ENCODE results near the gene CSTF3.

DNA sequence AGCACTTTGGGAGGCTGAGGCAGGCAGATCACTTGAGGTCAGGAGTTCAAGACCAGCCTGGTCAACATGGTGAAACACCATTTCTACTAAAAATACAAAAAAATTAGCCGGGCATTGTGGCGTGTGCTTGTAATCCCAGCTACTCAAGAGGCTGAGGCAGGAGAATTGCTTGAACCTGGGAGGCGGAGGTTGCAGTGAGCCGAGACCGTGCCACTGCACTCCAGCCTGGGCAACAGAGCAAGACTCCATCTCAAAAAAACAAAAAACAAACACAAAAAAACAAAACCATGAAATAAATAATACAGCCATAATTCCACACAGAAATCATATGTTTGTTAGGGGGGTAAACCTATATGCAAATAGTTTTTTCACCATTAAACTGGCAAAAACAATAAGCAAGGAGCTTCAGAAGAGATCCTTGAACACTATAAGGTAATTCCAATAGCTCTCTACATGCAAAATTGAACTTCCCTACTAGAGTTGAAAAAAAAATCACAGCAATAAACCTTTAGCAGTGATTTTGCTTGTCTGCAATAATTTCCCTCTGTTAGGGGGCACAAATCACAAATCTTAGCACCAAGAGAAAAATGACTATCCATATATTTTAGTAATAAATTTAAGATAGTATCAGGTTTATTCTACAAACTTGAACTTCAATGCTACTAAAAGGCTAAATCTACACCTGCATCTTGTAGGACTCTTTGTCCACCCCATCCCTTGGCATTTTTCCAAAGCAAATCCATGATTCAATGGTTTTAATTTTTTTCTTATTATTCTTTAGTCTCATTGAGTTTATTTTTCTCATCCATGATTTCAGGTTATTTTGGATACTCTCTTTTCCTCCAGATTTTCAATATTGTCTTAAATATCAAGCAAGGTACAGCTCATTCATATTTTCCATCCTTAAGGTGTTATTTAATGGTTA, 3.9 kb downstream of the CSTF3 start:
- TF ChIP-seq EZH2 (IDR thresholded peaks at IDR 0.05; ENCODE audit: low read depth), result no peak
- TF ChIP-seq, protein P1, sequence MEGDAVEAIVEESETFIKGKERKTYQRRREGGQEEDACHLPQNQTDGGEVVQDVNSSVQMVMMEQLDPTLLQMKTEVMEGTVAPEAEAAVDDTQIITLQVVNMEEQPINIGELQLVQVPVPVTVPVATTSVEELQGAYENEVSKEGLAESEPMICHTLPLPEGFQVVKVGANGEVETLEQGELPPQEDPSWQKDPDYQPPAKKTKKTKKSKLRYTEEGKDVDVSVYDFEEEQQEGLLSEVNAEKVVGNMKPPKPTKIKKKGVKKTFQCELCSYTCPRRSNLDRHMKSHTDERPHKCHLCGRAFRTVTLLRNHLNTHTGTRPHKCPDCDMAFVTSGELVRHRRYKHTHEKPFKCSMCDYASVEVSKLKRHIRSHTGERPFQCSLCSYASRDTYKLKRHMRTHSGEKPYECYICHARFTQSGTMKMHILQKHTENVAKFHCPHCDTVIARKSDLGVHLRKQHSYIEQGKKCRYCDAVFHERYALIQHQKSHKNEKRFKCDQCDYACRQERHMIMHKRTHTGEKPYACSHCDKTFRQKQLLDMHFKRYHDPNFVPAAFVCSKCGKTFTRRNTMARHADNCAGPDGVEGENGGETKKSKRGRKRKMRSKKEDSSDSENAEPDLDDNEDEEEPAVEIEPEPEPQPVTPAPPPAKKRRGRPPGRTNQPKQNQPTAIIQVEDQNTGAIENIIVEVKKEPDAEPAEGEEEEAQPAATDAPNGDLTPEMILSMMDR (conservative IDR thresholded peaks at IDR 0.05), result no peak
